Measurements from ENCODE around the gene RSRC1.

RSRC1 gene

DNA sequence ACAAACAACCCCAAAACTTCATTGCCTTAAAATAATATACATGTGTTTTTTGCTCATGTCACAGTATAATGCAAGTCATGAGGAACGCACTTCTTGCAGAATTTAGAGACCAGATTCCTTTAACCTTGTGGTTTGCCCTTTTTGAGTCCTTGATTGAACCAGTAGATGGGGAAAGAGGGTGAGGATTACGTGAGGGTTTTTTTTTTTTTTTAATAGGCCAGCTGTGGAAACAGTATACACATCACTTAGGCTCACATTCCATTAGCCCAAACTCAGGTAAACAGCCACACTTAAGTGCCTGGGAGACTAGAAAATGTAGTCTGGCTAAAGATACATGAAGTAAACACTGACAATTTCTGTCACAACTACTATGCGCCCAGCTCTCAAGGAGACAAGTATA, 346.2 kb downstream of the RSRC1 start:
- ChIA-PET CTCF (interaction anchor here (0.6 kb wide), 1 partner anchor 175 kb away, joined by 3 read pairs; no protein-coding TSS in a partner anchor), POLR2A (ENCODE audit: low non-redundant PET) (no interaction called here)
- TF ChIP-seq CTCF (conservative IDR thresholded peaks at IDR 0.05; ENCODE audit: low read depth), result no peak
- no peak for DNase-seq (ENCODE audit: low spot score)
- no peak overlapping the region for H3K27ac ChIP-seq

GRCh38 chr3:158458464-158458863, 348.6 kb downstream of the RSRC1 start:
- no peak for TF ChIP-seq CTCF (conservative IDR thresholded peaks at IDR 0.05; ENCODE audit: low read depth)
- CTCF ChIA-PET, result no interaction called here
- no peak overlapping the region for H3K27ac ChIP-seq
- POLR2A ChIA-PET (ENCODE audit: low non-redundant PET), result no interaction called here
- peak; percentile 24 for DNase-seq (ENCODE audit: low spot score)

GRCh38 chr3:158460926-158461325, 351.0 kb downstream of the RSRC1 start:
- CTCF ChIA-PET, result interaction anchor here (0.7 kb wide), 1 partner anchor 20 kb away, joined by 3 read pairs; no protein-coding TSS in a partner anchor
- no peak for TF ChIP-seq CTCF (conservative IDR thresholded peaks at IDR 0.05; ENCODE audit: low read depth)
- no peak overlapping the region for H3K27ac ChIP-seq
- no peak for DNase-seq (ENCODE audit: low spot score)
- POLR2A ChIA-PET (ENCODE audit: low non-redundant PET), result no interaction called here

- ChIA-PET POLR2A (ENCODE audit: low non-redundant PET) (no interaction called here), CTCF (no interaction called here)
- no peak for TF ChIP-seq CTCF (conservative IDR thresholded peaks at IDR 0.05; ENCODE audit: low read depth)
- DNase-seq (ENCODE audit: low spot score), result no peak
- no peak overlapping the region for H3K27ac ChIP-seq
These were observed 353.7 kb downstream of the RSRC1 start for GRCh38 chr3:158463556-158463955.

GRCh38 chr3:158465074-158465473, 355.2 kb downstream of the RSRC1 start:
- ChIA-PET POLR2A (ENCODE audit: low non-redundant PET) (no interaction called here), CTCF (no interaction called here)
- DNase-seq (ENCODE audit: low spot score), result no peak
- TF ChIP-seq CTCF (conservative IDR thresholded peaks at IDR 0.05; ENCODE audit: low read depth), result no peak
- no peak overlapping the region for H3K27ac ChIP-seq

DNA sequence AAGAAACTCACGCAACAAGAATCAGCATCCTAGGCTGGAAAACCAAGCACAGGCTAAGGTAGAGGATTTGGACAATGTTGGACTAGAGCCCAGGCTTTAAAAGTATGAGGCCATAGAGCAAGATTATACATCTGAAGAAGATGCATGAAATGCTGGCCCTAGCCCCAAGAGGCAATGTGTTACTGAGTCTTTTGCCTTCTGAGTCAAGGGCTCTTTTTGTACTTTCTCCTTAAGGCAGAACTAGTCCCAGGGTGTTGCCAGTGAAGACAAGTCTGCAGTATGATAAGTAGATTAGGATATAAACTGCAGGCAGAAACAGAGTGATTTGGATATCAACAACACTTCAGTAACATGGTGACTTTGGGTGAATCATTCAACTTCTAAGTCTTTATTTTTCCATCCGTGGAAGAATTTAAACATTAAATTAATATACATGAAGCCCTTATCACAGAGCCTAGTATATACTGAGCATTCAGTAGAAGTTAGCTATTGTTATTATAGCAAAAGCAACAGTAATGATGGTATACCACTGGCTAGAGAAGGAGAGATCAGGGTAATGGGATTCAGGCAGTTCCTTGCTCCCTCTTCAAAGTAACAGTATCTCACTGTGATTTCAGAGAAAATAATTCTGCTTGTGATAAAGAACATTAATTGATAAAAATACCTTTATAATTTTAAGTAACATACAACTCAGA, 361.2 kb downstream of the RSRC1 start:
- ChIA-PET POLR2A (ENCODE audit: low non-redundant PET) (no interaction called here), CTCF (no interaction called here)
- no peak for TF ChIP-seq CTCF (conservative IDR thresholded peaks at IDR 0.05; ENCODE audit: low read depth)
- no peak for DNase-seq (ENCODE audit: low spot score)
- H3K27ac ChIP-seq, result no peak overlapping the region

Measured in RWPE1 (cell line).